HG02870 (cell line): ENCODE results near the gene HTR1D.
"Not testable (repeated sequence)": the region's sequence is repeated elsewhere in the genome, so short reads cannot be mapped to it uniquely, and the experiment has no call there.

Experiments used
- ATAC-seq: cut with Tn5 transposase; IDR thresholded peaks from one replicate; pipeline ENCODE4 v1.9.1; 2021; ENCODE audit warnings: mild to moderate bottlenecking, moderate library complexity; ENCODE audit not compliant: unreplicated experiment

HTR1D gene

GRCh38 chr1:23217421-23218115 is at the start of gene HTR1D:
Gene HTR1D, minus strand, starts transcription at chr1:23217502. Its CDS starts 23,283 bp downstream, at chr1:23194219.
- ATAC-seq: no peak

GRCh38 chr1:23263380-23263887 is 46.1 kb upstream of the HTR1D start:
- no peak for ATAC-seq

- ATAC-seq: not testable (repeated sequence)
Measured at GRCh38 chr1:23258082-23258481, 40.8 kb upstream of the HTR1D start.

DNA sequence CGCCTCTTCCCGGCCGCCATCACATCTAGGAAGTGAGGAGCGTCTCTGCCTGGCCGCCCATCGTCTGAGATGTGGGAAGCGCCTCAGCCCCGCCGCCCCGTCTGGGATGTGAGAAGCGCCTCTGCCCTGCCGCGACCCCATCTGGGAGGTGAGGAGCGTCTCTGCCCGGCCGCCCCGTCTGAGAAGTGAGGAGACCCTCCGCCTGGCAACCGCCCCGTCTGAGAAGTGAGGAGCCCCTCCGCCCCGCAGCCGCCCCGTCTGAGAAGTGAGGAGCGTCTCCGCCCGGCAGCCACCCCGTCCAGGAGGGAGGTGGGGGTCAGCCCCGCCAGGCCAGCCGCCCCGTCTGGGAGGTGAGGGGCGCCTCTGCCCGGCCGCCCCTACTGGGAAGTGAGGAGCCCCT is 40.1 kb upstream of the HTR1D start:
- ATAC-seq: not testable (repeated sequence)

DNA sequence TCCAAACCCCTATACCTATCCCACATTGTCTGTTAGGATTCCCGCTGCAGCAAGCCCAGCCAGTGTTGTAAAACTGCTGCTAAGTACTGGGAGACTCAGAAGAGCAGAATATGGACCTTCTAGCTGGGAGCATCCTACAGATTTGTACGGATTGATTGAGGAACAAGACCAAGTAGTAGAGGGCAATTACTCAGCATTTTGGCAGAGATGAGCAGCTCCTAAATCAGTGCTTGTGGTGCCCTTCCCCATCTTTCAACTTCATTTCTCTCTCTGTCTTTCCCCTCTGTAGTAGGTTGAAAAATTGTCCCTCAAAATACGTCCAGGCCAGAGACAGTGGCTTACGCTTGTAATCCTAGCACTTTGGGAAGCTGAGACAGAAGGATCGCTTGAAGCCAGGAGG is 37.3 kb upstream of the HTR1D start:
- no peak for ATAC-seq

- no peak for ATAC-seq
Measured at GRCh38 chr1:23251812-23252211, 34.5 kb upstream of the HTR1D start.

DNA sequence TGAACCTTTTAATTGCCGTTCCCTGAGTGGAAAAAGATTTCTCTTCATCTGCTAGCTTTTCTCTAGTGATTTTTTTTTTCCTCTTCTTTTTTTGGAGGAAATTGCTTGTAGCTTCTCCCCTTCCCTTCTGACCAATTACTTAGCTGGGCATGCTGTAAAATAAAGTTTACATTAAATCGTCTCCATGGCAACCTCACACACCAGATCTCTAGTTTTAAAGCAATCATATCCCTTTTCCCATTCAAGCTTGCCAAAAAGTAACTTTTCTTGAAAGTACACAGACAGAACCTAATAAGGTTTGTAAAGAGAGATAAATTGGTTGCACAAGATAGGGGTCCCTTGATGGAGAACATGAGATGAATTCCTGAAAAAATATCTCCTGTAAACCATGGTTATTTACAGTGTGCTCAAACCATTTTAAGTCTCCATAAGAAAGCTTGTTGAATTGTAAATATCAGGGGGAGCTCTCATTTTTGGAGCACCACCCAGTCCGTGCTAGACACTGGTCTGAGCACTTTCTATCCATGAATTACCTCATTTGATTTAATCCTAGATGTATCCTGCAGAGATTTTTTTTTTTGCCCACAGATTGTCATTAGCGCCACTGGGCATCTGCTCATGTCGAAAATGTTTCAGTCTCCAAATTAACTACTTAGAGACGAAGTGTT is 32.6 kb upstream of the HTR1D start:
- ATAC-seq: no peak

DNA sequence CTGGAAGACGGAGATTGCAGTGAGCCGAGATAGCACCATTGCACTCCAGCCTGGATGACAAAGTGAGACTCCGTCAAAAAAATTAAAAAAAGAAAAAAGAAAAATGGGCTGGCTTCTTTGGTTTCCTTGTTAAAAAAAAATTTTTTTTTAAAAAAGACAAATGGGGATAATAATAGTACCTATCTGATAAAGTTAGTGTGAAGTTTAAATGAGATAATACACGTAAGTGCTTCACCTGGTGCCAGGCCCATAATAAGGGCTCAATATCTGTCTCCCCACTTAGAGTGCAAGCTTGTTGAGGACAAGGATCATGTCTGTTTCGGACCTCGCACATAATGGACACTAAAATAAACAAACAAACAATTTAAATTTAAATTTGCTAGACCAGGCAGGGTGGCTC is 30.0 kb upstream of the HTR1D start:
- ATAC-seq: no peak

DNA sequence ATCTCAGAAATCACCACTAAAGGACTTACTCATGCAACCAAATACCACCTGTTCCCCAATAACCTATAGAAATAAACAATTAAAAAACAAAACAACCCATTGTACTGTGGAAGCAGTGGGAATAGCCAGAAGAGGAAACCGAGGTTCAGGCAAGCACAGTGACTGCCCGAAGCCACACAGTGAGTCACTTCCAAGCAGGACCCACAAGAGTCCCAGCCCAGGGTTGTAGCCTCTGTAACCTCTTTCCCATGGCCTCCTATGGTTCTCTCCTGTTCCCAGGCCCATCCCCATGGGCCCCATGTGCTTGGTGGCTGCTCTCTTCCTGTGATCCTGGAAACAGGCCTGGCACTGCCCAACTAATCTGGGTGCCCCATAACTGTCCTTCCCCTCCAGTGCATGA is 29.0 kb upstream of the HTR1D start:
- no peak for ATAC-seq

GRCh38 chr1:23244256-23244761 is 27.0 kb upstream of the HTR1D start:
- no peak for ATAC-seq

GRCh38 chr1:23242414-23242813 is 25.1 kb upstream of the HTR1D start:
- ATAC-seq: no peak

DNA sequence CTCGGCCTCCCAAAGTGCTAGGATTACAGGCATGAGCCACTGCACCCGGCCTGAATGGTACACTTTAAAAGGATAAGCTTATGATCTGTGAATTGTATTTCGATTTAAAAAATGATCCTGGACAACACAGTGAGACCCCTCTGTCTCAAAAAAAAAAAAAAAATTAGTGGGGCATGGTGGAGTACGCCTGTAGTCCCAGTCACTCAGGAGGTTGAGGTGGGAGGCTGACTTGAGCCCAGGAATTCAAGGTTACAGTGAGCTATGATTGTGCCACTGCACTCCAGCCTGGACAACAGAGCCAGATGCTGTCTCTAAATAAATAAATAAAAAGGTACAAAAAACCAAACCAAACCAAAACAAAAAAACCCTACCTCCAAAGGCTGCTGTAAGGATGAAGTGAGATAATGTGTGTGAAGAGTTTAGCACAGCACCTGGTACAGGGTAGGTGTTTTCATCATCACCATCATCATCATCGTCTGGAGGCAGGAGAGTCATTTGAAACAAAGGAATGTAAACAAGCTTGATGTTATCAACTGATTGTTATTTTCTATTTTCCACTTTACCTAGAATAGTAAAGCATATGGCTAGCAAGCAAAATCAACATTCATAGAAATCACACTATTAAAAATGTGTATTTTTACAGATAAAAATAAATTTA is 22.5 kb upstream of the HTR1D start:
- no peak for ATAC-seq

GRCh38 chr1:23238565-23238964 is 21.3 kb upstream of the HTR1D start:
- ATAC-seq: no peak

DNA sequence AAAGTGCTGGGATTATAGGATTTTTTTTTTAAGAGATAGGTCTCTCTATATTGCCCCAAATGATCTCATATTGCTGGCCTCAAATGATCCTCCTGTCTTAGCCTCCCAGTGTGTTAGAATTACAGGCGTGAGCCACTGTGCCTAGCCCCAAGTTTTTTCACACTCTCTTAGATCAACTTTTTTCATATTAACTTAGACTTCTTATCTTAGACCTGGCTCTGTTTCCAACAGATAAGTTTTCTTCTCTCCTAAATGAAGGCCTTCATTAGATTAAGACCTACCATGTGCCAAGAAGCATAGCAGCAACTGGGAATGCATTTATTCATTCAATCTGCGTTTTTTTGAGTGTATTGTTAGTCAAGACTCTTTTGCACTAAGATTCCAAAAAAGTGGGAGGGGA is 20.2 kb upstream of the HTR1D start:
- ATAC-seq: no peak

- no peak for ATAC-seq
Measured at GRCh38 chr1:23227806-23228205, 10.5 kb upstream of the HTR1D start.

DNA sequence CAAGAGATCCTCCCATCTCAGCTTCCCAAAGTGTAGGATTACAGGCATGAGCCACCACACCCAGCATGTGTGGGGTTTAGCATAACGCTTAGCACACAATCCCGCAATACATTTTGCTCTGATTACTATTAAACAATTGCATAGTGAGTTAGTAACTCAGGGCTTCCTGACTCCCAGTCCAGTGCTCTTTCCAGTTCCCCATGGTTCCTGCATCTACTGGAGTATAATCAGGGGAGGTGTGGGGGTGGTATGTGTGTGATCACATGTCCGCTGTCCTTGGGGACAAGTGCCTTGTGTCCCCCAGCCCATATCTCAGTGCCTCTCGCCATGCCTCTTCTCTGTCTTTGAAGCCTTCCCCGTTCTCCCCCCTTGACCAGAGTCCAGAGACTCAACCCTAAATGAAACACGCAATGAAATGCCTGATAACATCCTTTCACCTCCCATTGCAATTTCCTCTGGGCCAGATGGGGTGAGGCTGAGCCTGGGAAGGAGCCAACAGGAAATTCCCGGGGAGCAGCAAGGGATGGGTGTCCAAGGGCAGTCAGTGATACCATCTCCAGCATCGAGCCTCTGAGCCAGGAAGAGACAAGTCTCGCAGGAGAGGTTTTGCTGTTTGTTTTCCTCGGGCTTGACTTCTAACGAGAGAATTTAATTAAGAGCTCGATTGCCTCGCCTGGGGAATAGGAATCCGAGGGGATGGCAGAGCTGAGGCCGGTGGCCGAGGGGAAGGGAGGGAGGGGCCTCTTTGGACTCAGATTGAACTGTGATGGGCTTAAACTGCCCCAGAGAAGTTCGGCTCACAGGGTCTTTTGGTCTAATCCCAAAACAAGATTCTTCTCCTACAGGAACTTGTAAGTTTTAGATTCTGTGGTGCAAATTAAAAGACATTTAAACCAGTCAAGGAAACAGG is 7.7 kb upstream of the HTR1D start:
- ATAC-seq: no peak

GRCh38 chr1:23223963-23224362 is 6.7 kb upstream of the HTR1D start:
- ATAC-seq: not testable (repeated sequence)

DNA sequence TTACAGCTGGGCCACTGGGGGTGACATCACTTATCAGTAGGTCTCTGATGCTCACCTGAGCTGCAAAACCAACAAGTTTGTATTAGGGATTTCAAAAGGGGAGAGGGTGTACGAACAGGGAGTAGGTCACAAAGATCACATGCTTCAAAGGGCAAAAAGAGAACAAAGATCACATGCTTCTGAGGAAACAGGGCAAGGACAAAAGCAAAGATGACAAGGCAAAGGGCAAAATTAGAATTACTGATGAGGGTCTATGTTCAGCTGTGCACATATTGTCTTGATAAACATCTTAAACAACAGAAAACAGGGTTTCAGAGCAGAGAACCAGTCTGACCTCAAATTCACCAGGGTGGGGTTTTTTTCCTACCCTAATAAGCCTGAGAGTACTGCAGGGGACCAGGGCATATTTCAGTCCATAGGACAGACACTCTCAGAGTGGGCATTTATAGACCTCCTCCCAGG is 6.2 kb upstream of the HTR1D start:
- not testable (repeated sequence) for ATAC-seq

- no peak for ATAC-seq
Measured at GRCh38 chr1:23222742-23223141, 5.4 kb upstream of the HTR1D start.

DNA sequence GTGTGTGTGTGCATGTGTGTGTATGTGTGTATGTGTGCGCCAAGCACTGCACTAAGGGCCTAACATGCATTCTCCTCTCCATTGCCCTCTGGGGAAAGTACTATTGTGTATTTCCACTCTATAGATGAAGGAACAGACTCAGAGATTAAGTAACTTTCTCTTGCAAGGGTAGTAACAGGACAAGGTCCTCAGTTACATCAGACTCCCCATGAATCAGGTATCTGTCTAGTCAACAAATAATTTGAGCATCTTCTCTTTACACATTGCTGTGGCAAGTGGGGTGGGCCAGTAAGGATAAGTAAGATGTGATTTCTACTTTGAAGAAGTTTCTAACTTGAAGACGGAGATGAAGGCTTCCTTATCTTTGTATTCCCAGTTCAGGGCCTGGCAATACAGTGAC is 5.0 kb upstream of the HTR1D start:
- ATAC-seq: no peak

GRCh38 chr1:23221107-23221506 is 3.8 kb upstream of the HTR1D start:
- ATAC-seq: no peak
